AG08395 (cell line): ENCODE data around the gene ADARB2.

ENCODE experiments used
- DNase-seq: peaks from one replicate; pipeline ENCODE4 v3.0.0; 2012; ENCODE audit warnings: mixed read lengths, low spot score

ADARB2 gene

DNA sequence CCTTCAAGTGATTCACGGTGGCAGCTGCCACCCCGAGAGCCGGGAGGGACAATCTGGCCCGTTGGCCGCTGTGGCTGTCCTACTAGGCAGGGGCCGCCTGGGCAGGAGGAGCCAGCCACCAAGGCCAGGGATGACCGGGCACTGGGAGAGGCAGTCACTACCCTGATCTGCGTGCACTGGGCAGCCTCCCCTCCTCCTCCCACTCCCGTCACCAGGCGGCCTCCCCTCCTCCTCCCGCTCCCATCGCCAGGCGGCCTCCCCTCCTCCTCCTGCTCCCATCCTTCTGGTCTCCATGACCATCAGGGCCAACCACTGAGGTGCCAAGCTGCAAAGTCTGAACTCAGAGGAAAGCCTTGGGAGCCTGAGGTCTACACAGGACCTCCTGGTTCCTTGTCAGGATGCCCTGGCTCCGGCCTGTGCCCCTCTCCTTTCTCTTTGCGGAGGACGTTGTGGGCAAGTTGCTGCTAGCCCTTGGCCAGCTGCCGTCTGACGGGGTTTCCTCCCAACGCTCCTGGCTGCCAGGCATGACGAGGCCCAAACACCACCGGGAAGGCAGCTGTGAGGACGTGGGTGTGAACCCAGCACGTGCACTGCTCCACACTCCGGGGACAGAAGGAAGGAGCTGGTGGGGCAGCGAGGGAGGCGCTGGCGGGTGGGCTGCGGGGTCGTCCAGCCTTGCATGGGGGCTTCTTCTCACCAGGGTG is 550.0 kb downstream of the ADARB2 start:
- DNase-seq, result no peak

DNA sequence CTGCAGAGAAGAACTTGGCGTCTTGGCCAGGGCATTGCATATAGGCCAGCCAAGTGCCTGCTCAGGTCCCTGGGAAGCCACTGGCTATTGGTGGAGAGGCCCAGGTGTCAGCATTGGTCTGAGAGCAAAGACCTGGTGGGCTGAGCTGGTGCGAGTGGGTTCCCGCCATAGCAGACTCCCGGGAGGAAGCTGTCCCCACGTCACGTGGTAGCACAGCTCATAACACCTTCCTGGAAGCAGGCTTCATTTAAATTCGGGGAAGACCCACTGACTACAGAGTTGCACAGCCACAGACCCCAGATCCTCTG is 550.7 kb downstream of the ADARB2 start:
- DNase-seq, result no peak

DNA sequence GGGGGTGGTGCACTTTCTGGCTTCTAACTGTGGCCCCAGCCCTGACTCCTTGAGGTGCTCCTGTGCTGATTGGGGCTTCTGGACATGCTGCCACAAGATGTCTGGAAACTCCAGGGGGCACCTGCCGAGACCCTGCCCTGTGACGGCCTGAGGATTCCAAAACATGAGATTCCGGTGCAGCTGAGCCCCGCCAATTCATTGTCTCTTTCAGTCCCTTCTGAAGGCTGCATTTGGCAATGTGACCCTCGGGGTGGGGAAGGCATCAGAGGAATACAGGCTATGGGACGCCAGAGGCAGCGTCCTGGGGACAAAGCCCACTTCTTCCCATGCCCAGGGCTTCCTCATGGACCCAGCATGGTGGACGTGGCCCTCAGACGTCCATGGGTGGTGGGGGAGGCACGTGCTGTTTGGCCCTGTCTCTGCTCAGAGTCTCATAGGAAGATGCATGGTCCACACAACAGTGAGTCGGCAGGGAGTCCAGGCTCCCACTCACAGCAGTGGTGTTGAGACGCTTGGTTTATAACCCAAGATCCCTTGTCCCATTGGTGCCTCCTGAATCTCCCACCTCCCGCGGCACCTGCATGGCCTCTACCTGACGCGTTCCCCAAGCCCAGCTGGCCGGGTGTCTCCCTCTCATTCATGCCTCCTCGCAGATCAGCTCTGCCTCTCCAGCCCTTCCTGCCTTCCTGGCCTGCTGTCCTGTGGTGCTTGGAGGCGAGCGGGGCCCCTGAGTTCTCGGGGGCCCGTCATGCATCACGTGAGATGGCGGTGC is 551.2 kb downstream of the ADARB2 start:
- no peak for DNase-seq

DNA sequence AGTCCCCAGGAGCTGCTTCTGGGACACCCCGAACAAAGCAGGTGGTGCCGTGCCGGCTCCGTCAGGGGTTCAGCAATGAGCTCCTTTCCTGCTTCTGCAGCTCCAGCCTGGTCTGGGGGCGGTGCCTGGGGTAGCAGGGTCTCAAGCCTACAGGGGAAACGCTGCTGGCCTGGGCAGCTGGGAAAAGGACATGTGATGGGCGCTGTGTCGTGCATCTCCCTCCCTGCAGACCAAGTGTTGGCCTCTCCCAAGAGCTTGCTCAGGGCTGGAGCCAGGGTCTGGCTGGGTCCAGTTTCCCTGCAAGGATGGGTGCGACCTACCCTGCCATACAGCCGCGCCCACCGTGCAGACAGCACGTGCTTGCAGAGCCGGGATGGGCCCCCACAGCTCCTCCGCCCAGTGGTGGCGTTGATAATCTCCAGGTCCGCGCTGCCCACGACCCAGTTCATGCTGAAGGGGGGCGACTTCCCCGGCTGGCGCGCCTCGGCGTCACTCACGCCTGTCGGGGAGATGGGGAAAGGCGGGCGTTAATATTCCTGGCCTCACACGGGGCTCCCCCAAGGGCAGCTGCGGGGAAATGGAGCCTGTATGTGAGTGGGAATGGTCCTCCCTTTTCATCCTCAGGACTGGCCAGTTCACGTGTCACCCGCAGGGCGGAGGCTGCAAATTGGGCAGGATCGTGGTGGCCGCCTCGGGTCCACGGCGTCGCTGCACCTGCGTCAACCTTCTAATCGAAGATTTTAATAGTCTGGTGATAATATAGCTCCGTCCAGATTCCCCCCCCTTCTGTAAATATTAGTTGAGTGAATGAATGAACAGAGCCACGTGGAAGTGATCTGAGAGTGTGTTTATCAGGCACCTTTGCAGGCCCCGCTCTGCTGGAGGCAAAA is 552.5 kb downstream of the ADARB2 start:
- DNase-seq, result no peak

DNA sequence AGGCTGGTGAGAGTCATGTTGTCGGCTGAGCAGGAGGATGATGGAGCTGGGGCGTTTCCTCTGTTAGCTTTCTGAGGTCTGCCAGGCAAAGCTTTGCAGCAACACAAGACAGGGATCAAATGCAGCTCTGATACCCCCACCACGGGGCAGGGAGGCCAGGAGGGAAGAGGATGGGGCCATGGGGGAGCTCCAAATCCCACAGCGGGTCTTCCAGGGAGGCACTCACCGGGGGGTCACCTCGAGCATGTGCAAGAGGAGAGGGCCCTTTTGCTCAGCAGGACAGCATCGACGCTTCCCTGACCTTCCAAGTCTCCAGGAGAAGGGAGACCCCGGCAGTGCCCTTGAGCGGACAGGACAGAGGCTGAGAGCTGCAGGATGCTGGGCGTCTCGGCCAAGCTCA is 553.6 kb downstream of the ADARB2 start:
- DNase-seq, result no peak

DNA sequence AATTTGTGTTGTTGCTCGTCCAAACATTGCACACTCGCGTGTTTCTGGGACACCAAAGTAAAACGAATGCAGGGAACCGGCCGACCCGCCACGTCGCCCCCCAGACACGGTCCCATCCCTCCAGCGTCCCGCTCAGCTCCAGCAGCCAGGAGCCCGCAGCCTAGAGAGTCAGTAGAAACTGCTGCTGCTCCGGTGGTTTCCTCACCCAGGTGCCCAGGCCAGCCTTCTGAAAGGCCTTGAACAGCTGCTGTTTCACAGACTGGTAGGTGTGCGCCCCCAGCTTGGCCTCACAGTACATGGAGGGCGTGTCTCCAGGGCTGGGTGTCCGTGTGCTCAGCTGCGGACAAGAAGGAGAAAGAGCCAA is 554.3 kb downstream of the ADARB2 start:
- no peak for DNase-seq

DNA sequence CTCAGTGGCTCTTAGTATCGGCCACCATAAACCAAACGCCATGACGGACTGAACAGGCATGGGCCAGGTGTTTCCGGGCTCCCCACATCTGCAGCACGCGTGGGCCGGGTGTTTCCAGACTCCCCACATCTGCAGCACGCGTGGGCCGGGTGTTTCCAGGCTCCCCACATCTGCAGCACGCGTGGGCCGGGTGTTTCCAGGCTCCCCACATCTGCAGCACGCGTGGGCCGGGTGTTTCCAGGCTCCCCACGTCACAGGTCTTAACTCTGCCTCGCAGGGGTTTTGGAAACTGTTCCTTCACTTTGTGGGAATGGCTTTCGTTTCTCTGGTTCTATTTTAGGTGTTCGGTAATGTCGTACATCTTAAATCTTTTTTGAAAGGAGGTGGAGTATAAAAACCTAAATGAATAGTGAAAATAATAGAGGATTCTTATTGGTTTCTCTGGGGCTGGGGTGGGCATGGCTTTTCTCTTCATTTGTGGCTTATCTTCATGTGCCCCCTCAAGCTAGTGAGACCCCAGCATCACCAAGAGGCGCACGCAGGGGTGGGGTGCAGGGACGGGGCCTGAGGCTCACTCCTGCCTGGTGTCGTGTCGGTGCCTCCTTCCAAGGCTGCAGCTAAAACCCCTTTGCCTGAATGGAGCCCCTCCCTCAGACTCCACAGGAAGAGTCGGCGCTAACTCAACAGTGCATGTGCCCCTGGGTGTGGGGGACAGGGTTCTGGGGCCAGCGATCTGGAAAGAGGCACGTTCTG is 554.9 kb downstream of the ADARB2 start:
- DNase-seq, result no peak

DNA sequence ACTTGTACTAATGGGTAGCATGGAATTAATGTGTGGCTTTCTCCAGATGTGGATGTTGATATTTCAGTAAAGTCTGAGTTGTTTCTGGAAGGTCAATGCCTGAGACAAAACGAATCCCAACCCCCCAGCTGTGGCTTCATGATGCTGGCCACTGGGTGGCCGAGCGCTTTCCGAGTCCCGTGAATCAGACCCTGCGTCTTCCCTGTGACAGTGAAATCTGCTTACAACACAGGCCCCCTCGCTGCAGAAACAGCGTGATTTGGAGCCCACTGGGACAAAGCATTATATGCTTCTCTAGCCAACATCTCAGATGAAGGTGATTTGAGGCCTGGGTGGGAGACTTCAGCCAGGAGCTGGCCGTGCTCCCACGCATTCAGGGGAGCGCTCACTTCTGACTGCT is 556.5 kb downstream of the ADARB2 start:
- DNase-seq, result no peak

DNA sequence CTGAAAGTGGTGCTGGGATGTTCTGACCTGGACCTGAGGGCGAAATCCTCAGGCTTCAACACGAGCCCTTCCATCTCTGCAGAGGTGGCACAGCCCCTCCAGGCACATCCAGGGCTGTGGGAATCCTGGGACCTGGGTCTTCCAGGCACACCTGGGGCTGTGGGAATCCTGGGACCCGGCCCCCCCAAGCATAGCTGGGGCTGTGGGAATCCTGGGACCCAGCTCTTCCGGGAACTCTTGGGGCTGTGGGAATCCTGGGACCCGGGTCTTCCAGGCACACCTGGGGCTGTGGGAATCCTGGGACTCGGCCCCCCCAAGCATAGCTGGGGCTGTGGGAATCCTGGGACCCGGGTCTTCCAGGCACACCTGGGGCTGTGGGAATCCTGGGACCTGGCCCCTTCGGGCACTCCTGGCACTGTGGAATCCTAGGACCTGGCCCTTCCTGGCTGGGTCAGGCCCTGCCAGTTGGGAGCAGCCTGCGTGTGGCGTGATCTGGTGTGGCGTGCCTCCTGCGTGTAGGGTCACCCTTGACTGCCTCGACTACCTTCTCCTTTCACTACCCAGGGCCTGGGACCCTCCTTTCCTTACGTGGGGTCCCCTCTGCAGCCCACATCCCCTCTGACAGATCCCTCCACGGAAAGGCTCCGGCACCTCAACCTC is 557.1 kb downstream of the ADARB2 start:
- no peak for DNase-seq

DNA sequence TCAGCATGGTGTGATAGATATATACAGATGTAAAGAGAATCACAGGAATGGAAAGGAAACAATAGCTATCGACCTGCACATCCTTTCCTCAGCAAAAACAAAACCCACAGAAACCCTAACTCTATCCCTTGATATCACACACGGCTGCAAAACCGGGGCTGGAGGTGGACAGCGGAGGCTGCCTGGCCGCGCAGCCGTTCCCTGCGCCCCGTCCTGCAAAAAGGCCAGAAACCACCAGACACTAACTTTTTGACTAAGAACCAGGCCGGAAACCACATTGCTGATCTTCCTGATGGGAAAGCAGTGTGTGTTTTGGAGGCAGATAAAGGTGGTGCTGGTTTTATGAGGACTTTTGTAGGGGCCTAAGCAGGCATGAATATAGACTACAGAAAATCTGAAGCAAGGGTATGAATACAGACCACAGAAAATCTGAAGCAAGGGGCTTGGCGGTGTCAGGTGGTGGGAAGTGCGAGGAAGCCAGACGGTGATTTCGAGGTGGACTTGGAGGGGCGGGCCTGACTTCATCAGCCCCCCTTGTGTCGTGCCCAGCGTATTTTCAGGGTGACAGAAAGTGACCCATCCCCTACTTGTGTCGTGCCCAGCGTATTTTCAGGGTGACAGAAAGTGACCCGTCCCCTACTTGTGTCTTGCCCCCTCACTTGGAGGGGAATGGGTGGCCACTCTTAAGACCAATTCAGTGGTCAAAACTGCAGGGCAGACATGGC is 557.8 kb downstream of the ADARB2 start:
- DNase-seq, result no peak

DNA sequence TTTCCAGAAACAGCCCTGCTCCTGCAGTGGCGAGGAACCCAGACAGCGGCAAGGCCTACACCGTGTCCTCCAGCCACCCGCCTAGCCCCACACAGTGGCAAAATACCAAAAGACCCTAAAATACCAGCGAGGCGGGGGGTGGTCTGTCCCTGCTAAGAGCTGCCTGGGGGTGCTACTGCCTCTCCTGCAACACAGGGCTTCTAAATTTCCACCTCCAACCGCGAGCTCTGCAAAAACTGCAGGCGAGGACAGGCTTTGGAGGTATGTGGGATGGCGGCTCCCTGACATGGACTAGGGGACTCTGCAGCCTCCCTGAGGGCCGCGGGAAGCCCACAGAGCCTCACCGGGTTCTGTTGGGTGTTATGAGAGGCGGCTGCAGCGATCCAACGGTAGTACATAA is 558.8 kb downstream of the ADARB2 start:
- no peak for DNase-seq

DNA sequence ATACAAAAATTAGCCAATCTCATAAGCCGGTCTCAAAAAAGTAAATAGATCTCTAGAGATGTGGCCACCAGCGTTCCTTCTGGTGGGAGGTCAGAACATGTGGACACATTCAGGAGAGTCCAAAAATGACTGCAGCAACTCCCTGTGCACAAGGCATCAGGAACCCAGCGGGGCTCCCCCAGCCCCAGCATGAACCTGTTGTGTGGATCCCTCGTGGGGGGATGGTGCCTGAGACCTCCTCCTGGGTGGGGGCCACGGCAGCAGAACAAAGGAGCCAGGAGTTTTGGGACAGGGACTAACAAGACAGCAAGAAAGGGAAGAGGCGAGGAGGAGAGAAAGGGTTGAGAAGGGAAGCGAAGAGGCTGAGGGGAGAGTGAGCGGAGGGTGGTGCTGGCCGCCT is 559.4 kb downstream of the ADARB2 start:
- DNase-seq, result no peak

DNA sequence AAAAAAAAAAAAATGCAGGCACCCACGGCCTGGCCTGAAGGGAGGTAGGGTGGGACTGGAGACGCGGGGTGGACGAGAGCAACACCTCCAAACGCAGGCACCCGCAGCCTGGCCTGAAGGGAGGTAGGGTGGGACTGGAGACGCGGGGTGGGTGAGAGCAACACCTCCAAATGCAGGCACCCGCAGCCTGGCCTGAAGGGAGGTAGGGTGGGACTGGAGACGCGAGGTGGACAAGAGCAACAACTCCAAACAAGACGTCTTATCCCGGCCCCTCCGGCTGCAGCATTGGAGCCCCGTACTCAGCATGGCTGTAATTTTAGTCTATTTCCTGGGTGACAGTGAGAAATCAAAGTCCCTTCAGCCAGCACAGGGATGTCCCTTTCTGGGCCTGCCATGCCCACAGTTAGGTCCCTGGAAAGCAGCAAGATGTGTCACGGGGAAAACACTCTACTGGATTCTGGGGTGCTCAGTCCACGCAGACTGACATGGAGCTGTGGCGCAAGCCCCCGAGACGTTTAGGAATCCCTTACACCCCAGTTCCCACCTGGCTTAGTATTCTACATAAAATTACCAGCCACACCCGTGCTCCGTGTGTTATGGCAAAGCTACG is 561.3 kb downstream of the ADARB2 start:
- no peak for DNase-seq

DNA sequence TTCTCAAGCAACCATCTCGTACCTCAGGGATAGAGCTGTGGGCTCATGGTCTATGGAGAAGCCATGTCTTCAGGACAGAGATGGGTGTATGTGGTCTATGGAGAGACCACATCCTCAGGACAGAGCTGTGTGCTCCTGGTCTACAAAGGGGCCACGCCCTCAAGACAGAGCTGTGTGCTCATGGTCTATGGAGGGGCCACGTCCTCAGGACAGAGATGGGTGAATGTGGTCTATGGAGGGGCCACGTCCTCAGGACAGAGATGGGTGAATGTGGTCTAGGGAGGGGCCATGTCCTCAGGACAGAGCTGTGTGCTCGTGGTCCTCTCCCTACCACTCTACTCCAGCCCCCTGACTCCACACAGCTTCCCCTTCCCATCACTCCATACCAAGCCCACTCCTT is 563.3 kb downstream of the ADARB2 start:
- DNase-seq, result no peak

DNA sequence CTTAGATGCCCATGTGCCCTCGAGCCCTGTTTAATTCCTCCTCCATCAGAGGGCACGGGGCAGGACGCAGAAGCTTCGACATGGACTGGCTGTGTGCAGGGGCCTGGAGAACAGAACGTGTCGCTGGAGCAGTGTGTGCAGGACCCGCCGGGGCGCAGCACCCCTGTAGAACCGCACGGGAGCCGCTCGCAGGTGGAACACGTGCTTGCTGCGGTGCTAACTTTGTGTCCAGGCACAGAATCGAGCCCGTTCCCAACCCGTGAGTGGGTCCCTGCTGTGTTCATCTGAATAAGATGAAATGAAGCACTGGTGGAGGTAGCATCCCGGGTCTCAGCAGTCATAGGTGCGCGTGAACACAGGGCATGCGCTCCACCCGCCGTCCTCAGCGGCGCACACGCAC is 564.2 kb downstream of the ADARB2 start:
- DNase-seq, result no peak

DNA sequence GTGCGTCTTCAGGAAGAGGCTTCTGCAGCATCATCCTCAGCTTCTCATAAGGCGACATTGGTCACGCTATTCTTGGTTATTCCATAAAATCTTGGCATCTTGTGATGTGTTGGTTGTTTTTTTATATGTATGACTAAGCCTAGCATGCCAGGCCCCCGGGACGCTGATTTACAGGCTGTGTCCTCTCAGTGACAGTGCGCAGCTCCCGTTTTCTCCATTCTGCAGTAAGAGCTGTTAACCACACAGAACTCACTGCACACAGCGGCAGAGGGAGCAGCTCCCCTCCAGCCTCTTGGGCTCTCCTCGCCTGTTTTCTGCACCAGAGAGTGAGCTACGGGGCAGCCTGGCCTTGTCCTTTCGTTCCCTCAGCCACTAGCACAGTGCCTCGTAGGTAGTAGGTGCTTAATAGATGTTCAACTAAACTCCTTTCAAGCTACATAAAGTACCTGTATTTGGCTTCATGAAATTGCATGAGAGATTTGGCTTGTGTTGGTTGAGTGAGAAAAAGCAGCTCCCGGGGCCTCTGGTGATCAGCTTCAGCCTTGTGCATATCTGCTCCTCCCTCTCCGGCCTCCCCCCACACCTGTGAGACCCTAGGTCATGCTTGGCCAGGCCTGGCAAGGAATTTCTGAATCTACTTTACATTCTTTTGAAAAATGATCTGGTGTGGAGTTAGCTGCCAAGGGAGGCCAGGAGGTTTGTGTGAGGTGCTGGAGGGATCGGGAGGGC is 564.9 kb downstream of the ADARB2 start:
- peak; percentile 10 for DNase-seq

DNA sequence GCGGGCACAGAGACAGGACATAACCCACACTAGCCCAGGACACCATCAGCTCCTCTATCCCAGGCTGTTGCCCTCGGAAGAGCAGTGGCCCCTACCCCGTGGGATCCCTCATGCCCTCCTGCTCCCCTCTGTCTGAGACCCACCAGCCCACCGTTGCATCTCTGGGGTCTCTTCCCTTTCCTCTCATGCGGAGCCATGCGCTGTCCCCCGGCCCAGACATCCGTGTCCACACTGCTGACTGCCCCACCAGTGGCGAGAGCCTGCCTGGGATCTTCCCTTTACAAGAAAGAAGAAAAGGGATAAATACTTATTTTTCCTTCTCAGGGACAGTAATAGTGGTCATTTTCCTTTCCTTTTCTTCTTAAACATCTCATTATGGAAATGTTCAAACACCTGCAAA is 565.7 kb downstream of the ADARB2 start:
- no peak for DNase-seq

DNA sequence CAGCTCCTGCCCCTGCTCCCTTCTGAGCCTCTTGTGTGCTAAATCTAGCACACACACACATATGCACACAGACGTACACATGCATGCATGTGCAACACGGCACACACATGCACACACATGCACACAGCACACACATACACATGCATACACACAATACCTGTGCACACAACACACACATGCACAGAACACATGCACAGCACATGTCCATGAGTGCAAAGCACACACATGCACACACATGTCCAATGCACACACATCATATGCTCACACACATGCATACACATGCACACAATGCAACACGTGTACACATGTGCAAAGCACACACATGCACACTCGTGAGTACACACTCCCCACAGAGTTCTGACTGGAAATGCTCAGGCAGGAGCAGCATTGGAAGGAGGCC is 566.1 kb downstream of the ADARB2 start:
- DNase-seq, result no peak

DNA sequence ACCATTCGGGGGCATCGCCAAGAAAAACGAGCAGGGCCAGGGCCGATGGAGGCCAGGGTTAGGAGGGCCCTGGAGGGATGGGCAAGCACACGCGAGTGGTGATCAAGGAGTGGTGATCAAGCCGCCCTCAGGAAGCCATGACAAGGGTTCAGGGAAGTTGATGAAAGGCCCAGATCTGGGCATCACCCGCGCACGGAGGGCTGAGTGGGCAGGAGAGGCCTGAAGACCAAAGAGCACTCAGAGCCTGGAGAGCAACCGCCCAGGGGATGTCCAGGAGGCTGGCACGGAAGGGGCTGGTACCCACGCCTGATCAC is 566.5 kb downstream of the ADARB2 start:
- DNase-seq, result no peak
